Lower leg skin (tissue), 3 donors: ENCODE results near the gene RPTN.

Experiments used
- CTCF ChIP-seq, 3 donors: fragments of 450-650 bp; IDR thresholded peaks; one replicate each; pipeline ENCODE4 v1.5.1; 2016; ENCODE audit warnings: antibody characterized with exemption in 3 of 3, mild to moderate bottlenecking in 3 of 3, moderate library complexity in 2 of 3
- POLR2A ChIP-seq, 2 donors: fragments of 450-650 bp; IDR thresholded peaks; one replicate each; pipeline ENCODE4 v1.6.1; 2016 to 2017; ENCODE audit warnings: antibody characterized with exemption in 2 of 2, mild to moderate bottlenecking in 1 of 2, moderate library complexity in 1 of 2

- no peak for TF ChIP-seq CTCF (IDR thresholded peaks at IDR 0.05)
- TF ChIP-seq POLR2A (IDR thresholded peaks at IDR 0.05), result no peak
Measured at GRCh38 chr1:152145769-152146168, 13.3 kb downstream of the RPTN start.
